OCI-LY3 (cell line): Measurements from ENCODE around the gene NR6A1.

Experiments
- EZH2phosphoT487 ChIP-seq: fragments of 200-600 bp; shearing (Covaris generic); IDR thresholded peaks from 2 replicates; pipeline ENCODE4 v1.6.1; 2018; ENCODE audit warnings: antibody characterized with exemption, mixed run types, low read depth
- TF ChIP-seq, protein P1 (sequence below): fragments of 200-600, 300-600 bp; sonication (generic); IDR thresholded peaks from 2 replicates; pipeline ENCODE4 v1.5.1; 2014; ENCODE audit warnings: antibody characterized with exemption, low read length, low read depth

DNA sequence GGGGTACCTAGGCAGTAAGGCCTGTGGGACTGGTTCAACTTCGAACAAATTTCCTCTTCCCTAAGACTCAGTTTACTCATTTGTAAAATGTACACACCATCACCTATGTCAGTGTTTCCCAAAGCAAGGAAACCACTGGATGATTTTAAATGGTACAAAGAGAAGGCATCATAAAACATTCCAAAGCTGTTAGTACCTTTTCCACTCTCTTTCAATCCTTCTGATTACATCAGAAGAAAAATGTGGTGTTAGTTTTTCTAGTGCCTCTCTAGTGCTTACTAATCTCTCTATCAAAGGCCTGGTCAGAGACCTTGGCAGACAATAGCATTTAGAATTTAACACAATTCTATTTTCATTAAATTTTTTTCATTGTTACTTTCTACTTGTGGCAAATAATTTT lies 18.1 kb downstream of the NR6A1 start:
- TF ChIP-seq, protein P1, sequence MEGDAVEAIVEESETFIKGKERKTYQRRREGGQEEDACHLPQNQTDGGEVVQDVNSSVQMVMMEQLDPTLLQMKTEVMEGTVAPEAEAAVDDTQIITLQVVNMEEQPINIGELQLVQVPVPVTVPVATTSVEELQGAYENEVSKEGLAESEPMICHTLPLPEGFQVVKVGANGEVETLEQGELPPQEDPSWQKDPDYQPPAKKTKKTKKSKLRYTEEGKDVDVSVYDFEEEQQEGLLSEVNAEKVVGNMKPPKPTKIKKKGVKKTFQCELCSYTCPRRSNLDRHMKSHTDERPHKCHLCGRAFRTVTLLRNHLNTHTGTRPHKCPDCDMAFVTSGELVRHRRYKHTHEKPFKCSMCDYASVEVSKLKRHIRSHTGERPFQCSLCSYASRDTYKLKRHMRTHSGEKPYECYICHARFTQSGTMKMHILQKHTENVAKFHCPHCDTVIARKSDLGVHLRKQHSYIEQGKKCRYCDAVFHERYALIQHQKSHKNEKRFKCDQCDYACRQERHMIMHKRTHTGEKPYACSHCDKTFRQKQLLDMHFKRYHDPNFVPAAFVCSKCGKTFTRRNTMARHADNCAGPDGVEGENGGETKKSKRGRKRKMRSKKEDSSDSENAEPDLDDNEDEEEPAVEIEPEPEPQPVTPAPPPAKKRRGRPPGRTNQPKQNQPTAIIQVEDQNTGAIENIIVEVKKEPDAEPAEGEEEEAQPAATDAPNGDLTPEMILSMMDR, result no peak
- TF ChIP-seq EZH2phosphoT487, result no peak
